PC-3 (cell line): ENCODE measurements around the gene DTNB. TPM values are rescaled to one million over a fixed set of nuclear protein-coding genes. Genes with fewer than 3 reads are reported as not detected.

Experiments
- ATAC-seq: fragments of 200-7000 bp; cut with Tn5 transposase; 2 replicates; pipeline ENCODE4 v1.9.1; 2020; ENCODE audit warnings: mild to moderate bottlenecking, moderate library complexity
- BruUV-seq: library from RNA; stranded (reverse); fragments of 400-500 nt; replicated peaks from 2 replicates; lab custom pipeline; 2021; lab: Mats Ljungman, UMichigan
- CTCF ChIA-PET: fragments of 300-600 bp; sonication (Branson Sonifier 250); formaldehyde crosslinking; loops from one replicate; lab custom pipeline; 2022; ENCODE audit warnings: antibody characterized with exemption; lab: Charles Lee
- POLR2A ChIA-PET: fragments of 300-600 bp; sonication (Branson Sonifier 250); formaldehyde crosslinking; loops from one replicate; lab custom pipeline; 2022; ENCODE audit warnings: antibody characterized with exemption; ENCODE audit not compliant: unreplicated experiment; lab: Charles Lee
- DNase-seq: peaks from one replicate; pipeline ENCODE4 v3.0.0-alpha.2; 2015
- H2AFZ ChIP-seq: fragments of 300-600 bp; sonication (generic); 2 replicates; pipeline ENCODE4 v1.6.0; 2016; ENCODE audit warnings: antibody characterized with exemption, low read length
- H3F3A ChIP-seq: fragments of 300-600 bp; sonication (generic); one replicate; pipeline ENCODE4 v1.6.0; 2017; ENCODE audit warnings: antibody characterized with exemption, low read length, control low read depth, mild to moderate bottlenecking; ENCODE audit not compliant: unreplicated experiment
- H3K27ac ChIP-seq: fragments of 300-600 bp; sonication (generic); 2 replicates; pipeline ENCODE4 v1.5.1; 2016; ENCODE audit warnings: mild to moderate bottlenecking, low read length
- H3K27me3 ChIP-seq: fragments of 300-600 bp; sonication (generic); 2 replicates; pipeline ENCODE4 v1.6.1; 2016; ENCODE audit warnings: low read length, mixed read lengths
- H3K36me3 ChIP-seq: fragments of 300-600 bp; sonication (generic); 2 replicates; pipeline ENCODE4 v1.6.1; 2016; ENCODE audit warnings: low read depth, mixed run types, low read length, mixed read lengths
- H3K4me1 ChIP-seq: fragments of 300-600 bp; sonication (generic); 2 replicates; pipeline ENCODE4 v1.5.1; 2016; ENCODE audit warnings: low read length; ENCODE audit not compliant: insufficient read depth
- H3K4me2 ChIP-seq: fragments of 300-600 bp; sonication (generic); 2 replicates; pipeline ENCODE4 v1.6.0; 2016; ENCODE audit warnings: low read length
- H3K4me3 ChIP-seq: fragments of 300-600 bp; sonication (generic); 2 replicates; pipeline ENCODE4 v1.5.1; 2016; ENCODE audit warnings: mild to moderate bottlenecking, low read length, mixed read lengths
- H3K79me2 ChIP-seq: fragments of 300-600 bp; sonication (generic); 2 replicates; pipeline ENCODE4 v1.6.1; 2017; ENCODE audit warnings: low read length, mixed read lengths
- H3K9ac ChIP-seq: fragments of 300-600 bp; sonication (generic); 2 replicates; pipeline ENCODE4 v1.6.0; 2016; ENCODE audit warnings: mild to moderate bottlenecking, low read length
- H3K9me2 ChIP-seq: fragments of 300-600 bp; sonication (generic); replicated peaks from 2 replicates; pipeline ENCODE4 v1.6.1; 2016; ENCODE audit warnings: mixed run types, low read length, mixed read lengths
- H3K9me3 ChIP-seq: fragments of 300-600 bp; sonication (generic); 2 replicates; pipeline ENCODE4 v1.6.1; 2016; ENCODE audit warnings: low read length, mixed read lengths
- H4K20me1 ChIP-seq: fragments of 300-600 bp; sonication (generic); 2 replicates; pipeline ENCODE4 v1.6.1; 2016; ENCODE audit warnings: low read length, mixed read lengths
- EZH2 ChIP-seq: fragments of 300-600 bp; sonication (generic); IDR thresholded peaks from one replicate; pipeline ENCODE4 v1.6.1; 2017; ENCODE audit warnings: antibody characterized with exemption, mild to moderate bottlenecking, low read length; ENCODE audit not compliant: unreplicated experiment
- EZH2phosphoT487 ChIP-seq: fragments of 300-600 bp; sonication (generic); IDR thresholded peaks from 2 replicates; pipeline ENCODE4 v1.6.1; 2018; ENCODE audit warnings: mild to moderate bottlenecking, antibody characterized with exemption, low read length, borderline replicate concordance
- intact Hi-C: fragments of 100-400 bp; cut with micrococcal nuclease; formaldehyde crosslinking; loops from 2 replicates; pipeline ENCODE4 v1.9.0; 2023
- total RNA-seq: library from RNA; depleted of rRNA; stranded (reverse); fragments of >200 nt; gene quantifications from 2 replicates; pipeline ENCODE4 v1.2.3, GENCODE V29; 2014
- TF ChIP-seq, protein P1 (sequence below): fragments of 300-600 bp; sonication (generic); conservative IDR thresholded peaks from 2 replicates; pipeline ENCODE4 v1.5.1; 2017; ENCODE audit warnings: antibody characterized with exemption, low read depth, mild to moderate bottlenecking, low read length

The DTNB gene
- total RNA-seq, 1 experiment from 2014 or later, result 23.1 TPM

DNA sequence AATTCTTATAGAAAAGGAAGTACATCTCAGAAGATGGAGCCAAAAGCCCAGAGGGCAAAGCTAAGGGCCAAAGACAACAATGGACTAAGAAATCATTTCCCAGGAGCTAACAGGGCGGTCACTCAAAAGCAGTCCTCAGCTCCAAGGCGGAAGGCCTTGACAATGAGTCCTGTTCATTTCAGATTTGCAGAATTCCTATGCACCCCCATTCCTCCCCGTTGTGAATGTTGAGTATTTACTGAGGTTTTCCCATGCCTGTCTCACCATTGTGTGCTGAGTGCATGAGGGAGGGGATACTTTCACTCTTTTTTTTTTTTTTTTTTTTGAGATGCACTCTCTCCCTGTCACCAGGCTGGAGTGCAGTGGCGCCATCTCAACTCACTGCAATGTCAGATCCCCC, 18.8 kb upstream of the DTNB start:
- intact Hi-C loops, result no loop called here
- H3K4me1 ChIP-seq, result no peaks in the 10 kb centered on the region; the same call in 1 of the 2 replicates
- peak; percentile 59 for ATAC-seq

DNA sequence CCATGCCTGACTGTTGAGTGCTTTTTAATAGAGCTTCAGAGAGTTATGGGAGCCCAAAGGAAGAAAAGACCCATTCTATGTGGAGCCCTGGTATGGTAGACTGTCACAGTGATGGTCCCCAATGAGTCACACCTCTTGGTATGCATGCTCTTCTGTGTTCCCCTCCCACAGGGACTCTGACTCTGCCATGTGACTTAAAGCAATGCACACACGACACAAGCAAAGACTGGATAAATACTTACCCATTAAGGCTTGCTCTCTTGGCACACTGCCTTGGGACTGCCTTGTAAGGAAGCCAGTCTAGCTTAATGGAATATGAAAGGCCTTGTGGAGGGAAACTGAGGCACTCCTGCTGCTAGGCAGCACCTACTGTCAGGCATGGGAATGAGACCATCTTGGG, 16.7 kb upstream of the DTNB start:
- ATAC-seq, result peak; percentile 45
- TF ChIP-seq EZH2 (no peak), EZH2phosphoT487 (no peak)
- TF ChIP-seq, protein P1, sequence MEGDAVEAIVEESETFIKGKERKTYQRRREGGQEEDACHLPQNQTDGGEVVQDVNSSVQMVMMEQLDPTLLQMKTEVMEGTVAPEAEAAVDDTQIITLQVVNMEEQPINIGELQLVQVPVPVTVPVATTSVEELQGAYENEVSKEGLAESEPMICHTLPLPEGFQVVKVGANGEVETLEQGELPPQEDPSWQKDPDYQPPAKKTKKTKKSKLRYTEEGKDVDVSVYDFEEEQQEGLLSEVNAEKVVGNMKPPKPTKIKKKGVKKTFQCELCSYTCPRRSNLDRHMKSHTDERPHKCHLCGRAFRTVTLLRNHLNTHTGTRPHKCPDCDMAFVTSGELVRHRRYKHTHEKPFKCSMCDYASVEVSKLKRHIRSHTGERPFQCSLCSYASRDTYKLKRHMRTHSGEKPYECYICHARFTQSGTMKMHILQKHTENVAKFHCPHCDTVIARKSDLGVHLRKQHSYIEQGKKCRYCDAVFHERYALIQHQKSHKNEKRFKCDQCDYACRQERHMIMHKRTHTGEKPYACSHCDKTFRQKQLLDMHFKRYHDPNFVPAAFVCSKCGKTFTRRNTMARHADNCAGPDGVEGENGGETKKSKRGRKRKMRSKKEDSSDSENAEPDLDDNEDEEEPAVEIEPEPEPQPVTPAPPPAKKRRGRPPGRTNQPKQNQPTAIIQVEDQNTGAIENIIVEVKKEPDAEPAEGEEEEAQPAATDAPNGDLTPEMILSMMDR, result no peak
- intact Hi-C loops, result no loop called here
- Histone ChIP-seq H3K36me3 (no peaks in the 10 kb centered on the region), H3K9ac (no peak overlapping the region), H3K9me3 (no peaks in the 10 kb centered on the region), H3K4me3 (no peak overlapping the region), H2AFZ (no peak overlapping the region), H3F3A (no peaks in the 10 kb centered on the region), H3K4me1 (no peaks in the 10 kb centered on the region; the same call in 1 of the 2 replicates), H3K4me2 (no peak overlapping the region), H4K20me1 (no peaks in the 10 kb centered on the region), H3K27ac (no peak overlapping the region), H3K9me2 (no peaks in the 10 kb centered on the region), H3K79me2 (no peaks in the 10 kb centered on the region), H3K27me3 (no peaks in the 10 kb centered on the region)
- BruUV-seq, result no TSS peak
- POLR2A ChIA-PET, result no interaction called here
- DNase-seq, result peak; percentile 56
- CTCF ChIA-PET, result no interaction called here

More for the DNA sequence above, 18.8 kb upstream of the DTNB start:
- no peaks in the 10 kb centered on the region for H3F3A ChIP-seq
- no peaks in the 10 kb centered on the region for H3K9me3 ChIP-seq
- no peak overlapping the region for H3K4me2 ChIP-seq
- no peaks in the 10 kb centered on the region for H3K9me2 ChIP-seq
- H2AFZ ChIP-seq, result no peak overlapping the region
- POLR2A ChIA-PET, result interaction anchor here (0.7 kb wide), 1 partner anchor 72 kb away, joined by 32 read pairs; no protein-coding TSS in a partner anchor
- no peaks in the 10 kb centered on the region for H3K36me3 ChIP-seq
- BruUV-seq, result no TSS peak
- peak; percentile 79 for DNase-seq
- H3K9ac ChIP-seq, result no peak overlapping the region
- H3K4me3 ChIP-seq, result no peak overlapping the region
- no peak overlapping the region for H3K27ac ChIP-seq
- no peaks in the 10 kb centered on the region for H3K79me2 ChIP-seq
- no peaks in the 10 kb centered on the region for H4K20me1 ChIP-seq
- CTCF ChIA-PET, result interaction anchor here (0.6 to 1.0 kb wide), 3 partner anchors 27 to 85 kb away, joined by 3 read pairs; no protein-coding TSS in a partner anchor
- TF ChIP-seq, protein P1, result no peak
- TF ChIP-seq EZH2phosphoT487, result no peak
- TF ChIP-seq EZH2, result no peak
- no peaks in the 10 kb centered on the region for H3K27me3 ChIP-seq

DNA sequence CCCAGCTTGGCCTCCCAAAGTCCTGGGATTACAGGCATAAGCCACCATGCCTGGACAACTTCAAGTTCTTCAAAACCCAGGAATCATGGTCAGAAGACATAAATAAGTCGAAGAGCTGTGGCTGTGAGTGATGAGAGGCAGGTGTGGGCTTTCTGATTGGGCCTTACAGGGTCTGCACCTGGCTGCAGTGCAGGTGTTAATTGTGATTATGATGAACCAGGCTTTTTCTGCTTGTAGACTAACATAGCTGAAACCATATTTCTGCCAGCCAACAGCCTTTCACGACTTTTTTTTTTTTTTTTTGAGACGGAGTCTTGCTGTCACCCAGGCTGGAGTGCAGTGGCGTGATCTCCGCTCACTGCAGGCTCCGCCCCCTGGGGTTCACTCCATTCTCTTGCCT, 14.9 kb upstream of the DTNB start:
- Histone ChIP-seq H3K27me3 (no peaks in the 10 kb centered on the region), H3K27ac (no peak overlapping the region), H3K4me1 (peaks cover 7% of the 10 kb centered on the region), H3K4me2 (no peak overlapping the region), H4K20me1 (no peaks in the 10 kb centered on the region), H3K9me2 (no peaks in the 10 kb centered on the region), H3K36me3 (no peaks in the 10 kb centered on the region), H2AFZ (no peak overlapping the region), H3F3A (no peaks in the 10 kb centered on the region), H3K9me3 (no peaks in the 10 kb centered on the region), H3K79me2 (no peaks in the 10 kb centered on the region), H3K4me3 (no peak overlapping the region), H3K9ac (no peak overlapping the region)
- ChIA-PET CTCF (no interaction called here), POLR2A (no interaction called here)
- no peak for ATAC-seq
- no peak for DNase-seq
- TF ChIP-seq EZH2 (no peak), EZH2phosphoT487 (no peak)
- TF ChIP-seq, protein P1, result no peak
- no TSS peak for BruUV-seq
- intact Hi-C loops, result no loop called here
